Left renal cortex interstitium (tissue), 4 donors: ENCODE results near the gene CA9. TPM values are rescaled to one million over a fixed set of nuclear protein-coding genes. Genes with fewer than 3 reads are reported as not detected.
A peak's percentile ranks its signal among the peaks of the same experiment; 100 is the strongest.

Source experiments
- DNase-seq, 4 donors: peaks; one replicate each; pipeline ENCODE4 v3.0.0-alpha.2; 2013; ENCODE audit warnings: low read depth in 4 of 4, low spot score in 2 of 4, missing footprints in 1 of 4
- polyA plus RNA-seq, 4 donors: library from polyadenylated mRNA; unstranded; fragments of 120-200 nt; gene quantifications; one replicate each; pipeline ENCODE4 v1.2.1, GENCODE V29; 2013; ENCODE audit not compliant: insufficient read length in 4 of 4

The CA9 gene
- polyA plus RNA-seq, 4 donors: 0.61 to 1.2 (median 0.89) TPM

- DNase-seq: no peak
Observed at GRCh38 chr9:35651956-35652828, 21.5 kb upstream of the CA9 start.

- no peak for DNase-seq
Observed at GRCh38 chr9:35652829-35653209, 20.9 kb upstream of the CA9 start.

GRCh38 chr9:35653611-35654010 is 20.1 kb upstream of the CA9 start:
- no peak for DNase-seq

GRCh38 chr9:35656348-35656747 is 17.4 kb upstream of the CA9 start:
- DNase-seq: no peak

GRCh38 chr9:35656831-35657545 is 16.7 kb upstream of the CA9 start:
- no peak for DNase-seq

- peak; percentile 96 to 99 (median 97) for DNase-seq
Observed at GRCh38 chr9:35657546-35658136, 16.1 kb upstream of the CA9 start, which contains the start of gene RMRP. Gene RMRP, minus strand, starts transcription at chr9:35658019.

- peak; percentile 64 to 98 (median 85) for DNase-seq
Observed at GRCh38 chr9:35658137-35658967, 15.4 kb upstream of the CA9 start, which contains the start of gene CCDC107. Gene CCDC107, plus strand, starts transcription at chr9:35658292. Its CDS starts 88 bp downstream, at chr9:35658380.

- DNase-seq: no peak
Observed at GRCh38 chr9:35658968-35659220, 14.8 kb upstream of the CA9 start.

- no peak for DNase-seq
Observed at GRCh38 chr9:35659340-35659739, 14.4 kb upstream of the CA9 start.

- no peak for DNase-seq
Observed at GRCh38 chr9:35660966-35661415, 12.7 kb upstream of the CA9 start.

GRCh38 chr9:35661756-35662350 is 11.9 kb upstream of the CA9 start:
- no peak for DNase-seq

GRCh38 chr9:35662437-35662836 is 11.3 kb upstream of the CA9 start:
- DNase-seq: no peak

- peak in 2 of 4 donors; percentile 65 to 79 for DNase-seq
Observed at GRCh38 chr9:35664531-35665470, 8.9 kb upstream of the CA9 start, which contains the start of gene ARHGEF39. Gene ARHGEF39, minus strand, starts transcription at chr9:35665195. Its CDS starts 26 bp downstream, at chr9:35665169.

- no peak for DNase-seq
Observed at GRCh38 chr9:35665471-35665818, 8.3 kb upstream of the CA9 start.

GRCh38 chr9:35666045-35666444 is 7.7 kb upstream of the CA9 start:
- DNase-seq: no peak

GRCh38 chr9:35666549-35666948 is 7.2 kb upstream of the CA9 start:
- DNase-seq: no peak

- DNase-seq: no peak
Observed at GRCh38 chr9:35667939-35668338, 5.8 kb upstream of the CA9 start.

- DNase-seq: no peak
Observed at GRCh38 chr9:35669331-35670145, 4.2 kb upstream of the CA9 start.
